ENCODE results near the gene CATSPERD.
A peak's percentile ranks its signal among the peaks of the same experiment; 100 is the strongest.

The CATSPERD gene

GRCh38 chr19:5711025-5711424 lies 9.4 kb upstream of the CATSPERD start:
- no peak overlapping the region for H3K4me3 ChIP-seq (ENCODE audit: severe bottlenecking)
- H3K9me3 ChIP-seq (ENCODE audit: severe bottlenecking), result no peaks in the 10 kb centered on the region
- H3K27ac ChIP-seq (ENCODE audit: poor library complexity, severe bottlenecking), result no peak overlapping the region
- H3K27me3 ChIP-seq (ENCODE audit: insufficient read depth, poor library complexity, severe bottlenecking), result no peaks in the 10 kb centered on the region
- H3K4me1 ChIP-seq (ENCODE audit: insufficient read depth, poor library complexity, severe bottlenecking), result no peaks in the 10 kb centered on the region
- peaks cover 58% of the 10 kb centered on the region for H3K36me3 ChIP-seq (ENCODE audit: low read depth)
- DNase-seq (ENCODE audit: low spot score) (no peak), ATAC-seq (ENCODE audit: low read depth) (no peak)
- TF ChIP-seq CTCF (IDR thresholded peaks at IDR 0.05; ENCODE audit: poor library complexity, severe bottlenecking), result no peak

DNA sequence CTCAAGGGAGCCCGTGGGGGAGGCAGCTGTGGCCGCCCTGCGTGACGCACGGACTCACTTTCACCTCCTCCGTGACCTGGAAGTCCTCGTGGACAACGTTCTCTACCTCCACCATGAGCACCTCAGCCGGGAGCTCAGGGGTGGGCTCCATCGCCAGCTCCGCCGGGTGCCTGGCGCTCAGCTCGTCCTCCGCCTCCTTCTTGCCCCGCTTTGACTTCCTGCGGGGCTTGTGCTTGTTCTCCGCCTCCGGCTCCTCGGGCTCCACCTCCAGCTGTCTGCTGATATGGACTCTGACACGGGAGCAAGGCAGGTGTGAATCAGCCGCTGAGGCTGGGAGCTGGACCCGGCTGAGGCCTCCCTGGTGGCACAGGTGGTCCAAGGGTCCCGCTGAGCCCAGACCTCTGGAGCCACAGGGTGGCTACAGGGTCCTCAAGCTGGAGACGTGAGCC lies 8.7 kb upstream of the CATSPERD start:
- H3K36me3 ChIP-seq (ENCODE audit: low read depth), result peaks cover 55% of the 10 kb centered on the region
- H3K27ac ChIP-seq (ENCODE audit: poor library complexity, severe bottlenecking), result no peak overlapping the region
- no peaks in the 10 kb centered on the region for H3K9me3 ChIP-seq (ENCODE audit: severe bottlenecking)
- no peak overlapping the region for H3K4me3 ChIP-seq (ENCODE audit: severe bottlenecking)
- ATAC-seq (ENCODE audit: low read depth) (no peak), DNase-seq (ENCODE audit: low spot score) (no peak)
- no peaks in the 10 kb centered on the region for H3K27me3 ChIP-seq (ENCODE audit: insufficient read depth, poor library complexity, severe bottlenecking)
- TF ChIP-seq CTCF (IDR thresholded peaks at IDR 0.05; ENCODE audit: poor library complexity, severe bottlenecking), result no peak
- H3K4me1 ChIP-seq (ENCODE audit: insufficient read depth, poor library complexity, severe bottlenecking), result no peaks in the 10 kb centered on the region

- ATAC-seq (ENCODE audit: low read depth) (no peak), DNase-seq (ENCODE audit: low spot score) (no peak)
- H3K36me3 ChIP-seq (ENCODE audit: low read depth), result peaks cover 63% of the 10 kb centered on the region
- H3K27me3 ChIP-seq (ENCODE audit: insufficient read depth, poor library complexity, severe bottlenecking), result no peaks in the 10 kb centered on the region
- no peak overlapping the region for H3K27ac ChIP-seq (ENCODE audit: poor library complexity, severe bottlenecking)
- no peak for TF ChIP-seq CTCF (IDR thresholded peaks at IDR 0.05; ENCODE audit: poor library complexity, severe bottlenecking)
- peaks cover 2% of the 10 kb centered on the region for H3K4me1 ChIP-seq (ENCODE audit: insufficient read depth, poor library complexity, severe bottlenecking)
- H3K9me3 ChIP-seq (ENCODE audit: severe bottlenecking), result no peaks in the 10 kb centered on the region
- H3K4me3 ChIP-seq (ENCODE audit: severe bottlenecking), result no peak overlapping the region
Observed at GRCh38 chr19:5713228-5713627, 7.2 kb upstream of the CATSPERD start.

GRCh38 chr19:5714816-5715215 lies 5.6 kb upstream of the CATSPERD start:
- no peaks in the 10 kb centered on the region for H3K9me3 ChIP-seq (ENCODE audit: severe bottlenecking)
- DNase-seq (ENCODE audit: low spot score) (no peak), ATAC-seq (ENCODE audit: low read depth) (no peak)
- peaks cover 2% of the 10 kb centered on the region for H3K4me1 ChIP-seq (ENCODE audit: insufficient read depth, poor library complexity, severe bottlenecking)
- no peak for TF ChIP-seq CTCF (IDR thresholded peaks at IDR 0.05; ENCODE audit: poor library complexity, severe bottlenecking)
- no peak overlapping the region for H3K27ac ChIP-seq (ENCODE audit: poor library complexity, severe bottlenecking)
- no peak overlapping the region for H3K4me3 ChIP-seq (ENCODE audit: severe bottlenecking)
- H3K27me3 ChIP-seq (ENCODE audit: insufficient read depth, poor library complexity, severe bottlenecking), result no peaks in the 10 kb centered on the region
- peaks cover 65% of the 10 kb centered on the region for H3K36me3 ChIP-seq (ENCODE audit: low read depth)

GRCh38 chr19:5717215-5717935 lies 3.1 kb upstream of the CATSPERD start:
- H3K9me3 ChIP-seq (ENCODE audit: severe bottlenecking), result no peaks in the 10 kb centered on the region
- no peak for ATAC-seq (ENCODE audit: low read depth)
- H3K4me1 ChIP-seq (ENCODE audit: insufficient read depth, poor library complexity, severe bottlenecking), result peaks cover 2% of the 10 kb centered on the region
- DNase-seq (ENCODE audit: low spot score), result no peak
- peak overlapping the region; percentile 73 for H3K27ac ChIP-seq (ENCODE audit: poor library complexity, severe bottlenecking)
- TF ChIP-seq CTCF (IDR thresholded peaks at IDR 0.05; ENCODE audit: poor library complexity, severe bottlenecking), result no peak
- peaks cover 47% of the 10 kb centered on the region for H3K36me3 ChIP-seq (ENCODE audit: low read depth)
- no peaks in the 10 kb centered on the region for H3K27me3 ChIP-seq (ENCODE audit: insufficient read depth, poor library complexity, severe bottlenecking)
- no peak overlapping the region for H3K4me3 ChIP-seq (ENCODE audit: severe bottlenecking)
